ENCODE measurements around the gene FTCDNL1. TPM values are rescaled to one million over a fixed set of nuclear protein-coding genes. Genes with fewer than 3 reads are reported as not detected.

The FTCDNL1 gene
- total RNA-seq, 1 donor from 2014 or later = 1.2 TPM

DNA sequence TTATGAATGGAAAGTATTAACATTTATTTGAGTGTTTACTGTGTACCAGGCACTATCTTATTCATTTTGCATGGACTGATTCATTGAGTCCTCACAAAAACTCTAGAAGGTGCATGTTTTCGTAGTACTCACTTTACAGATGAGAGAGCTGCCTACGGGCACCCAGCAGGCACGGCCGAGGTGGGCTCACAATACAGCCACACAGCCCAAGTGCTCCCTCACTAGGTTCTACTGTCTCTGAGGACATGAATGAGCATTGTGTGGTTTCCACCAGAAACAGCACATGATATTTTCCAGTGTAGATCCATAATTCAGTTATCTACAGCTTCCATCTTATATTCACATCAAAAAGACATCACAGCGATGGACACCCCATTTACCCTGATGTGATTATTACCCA, 101.4 kb downstream of the FTCDNL1 start:
- no peaks in the 10 kb centered on the region for H3K36me3 Mint-ChIP-seq (ENCODE audit: insufficient read depth)
- DNase-seq (ENCODE audit: low spot score, unreplicated experiment) = no peak
- no peaks in the 10 kb centered on the region for H3K4me1 Mint-ChIP-seq (ENCODE audit: low read depth)
- H3K27me3 Mint-ChIP-seq = peaks cover 15% of the 10 kb centered on the region
- H3K27ac Mint-ChIP-seq = no peak overlapping the region
- TF ChIP-seq, protein P1, sequence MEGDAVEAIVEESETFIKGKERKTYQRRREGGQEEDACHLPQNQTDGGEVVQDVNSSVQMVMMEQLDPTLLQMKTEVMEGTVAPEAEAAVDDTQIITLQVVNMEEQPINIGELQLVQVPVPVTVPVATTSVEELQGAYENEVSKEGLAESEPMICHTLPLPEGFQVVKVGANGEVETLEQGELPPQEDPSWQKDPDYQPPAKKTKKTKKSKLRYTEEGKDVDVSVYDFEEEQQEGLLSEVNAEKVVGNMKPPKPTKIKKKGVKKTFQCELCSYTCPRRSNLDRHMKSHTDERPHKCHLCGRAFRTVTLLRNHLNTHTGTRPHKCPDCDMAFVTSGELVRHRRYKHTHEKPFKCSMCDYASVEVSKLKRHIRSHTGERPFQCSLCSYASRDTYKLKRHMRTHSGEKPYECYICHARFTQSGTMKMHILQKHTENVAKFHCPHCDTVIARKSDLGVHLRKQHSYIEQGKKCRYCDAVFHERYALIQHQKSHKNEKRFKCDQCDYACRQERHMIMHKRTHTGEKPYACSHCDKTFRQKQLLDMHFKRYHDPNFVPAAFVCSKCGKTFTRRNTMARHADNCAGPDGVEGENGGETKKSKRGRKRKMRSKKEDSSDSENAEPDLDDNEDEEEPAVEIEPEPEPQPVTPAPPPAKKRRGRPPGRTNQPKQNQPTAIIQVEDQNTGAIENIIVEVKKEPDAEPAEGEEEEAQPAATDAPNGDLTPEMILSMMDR (IDR thresholded peaks at IDR 0.05; ENCODE audit: unreplicated experiment) = no peak
- no peak overlapping the region for H3K4me3 Mint-ChIP-seq (ENCODE audit: low read depth)
- peaks cover 3% of the 10 kb centered on the region for H3K9me3 Mint-ChIP-seq (ENCODE audit: low read depth)

DNA sequence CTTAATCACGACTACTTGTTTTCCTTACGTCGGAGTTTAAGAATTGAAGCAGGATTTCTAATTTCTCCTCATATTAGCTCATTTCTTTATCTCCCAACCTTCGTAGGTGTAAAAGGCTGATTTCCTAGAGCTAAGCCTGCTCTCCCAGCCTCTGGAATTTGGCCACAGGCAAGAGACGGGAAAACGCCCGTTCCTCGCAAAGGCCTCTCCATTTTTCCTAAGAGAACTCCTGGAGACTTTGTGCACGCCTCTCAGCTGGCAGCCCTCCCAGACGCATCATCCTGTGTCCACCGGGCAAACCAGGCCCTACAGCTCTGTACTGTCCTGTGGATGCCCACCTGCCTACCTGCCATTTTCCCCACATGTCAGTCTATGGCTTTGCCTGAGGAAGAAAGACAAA, 106.3 kb downstream of the FTCDNL1 start:
- Mint-ChIP-seq H3K27me3 (peaks cover 42% of the 10 kb centered on the region), H3K9me3 (ENCODE audit: low read depth) (no peaks in the 10 kb centered on the region), H3K36me3 (ENCODE audit: insufficient read depth) (no peaks in the 10 kb centered on the region), H3K4me3 (ENCODE audit: low read depth) (no peak overlapping the region), H3K4me1 (ENCODE audit: low read depth) (no peaks in the 10 kb centered on the region), H3K27ac (no peak overlapping the region)
- TF ChIP-seq, protein P1 (IDR thresholded peaks at IDR 0.05; ENCODE audit: unreplicated experiment) = no peak
- DNase-seq (ENCODE audit: low spot score, unreplicated experiment) = no peak

DNA sequence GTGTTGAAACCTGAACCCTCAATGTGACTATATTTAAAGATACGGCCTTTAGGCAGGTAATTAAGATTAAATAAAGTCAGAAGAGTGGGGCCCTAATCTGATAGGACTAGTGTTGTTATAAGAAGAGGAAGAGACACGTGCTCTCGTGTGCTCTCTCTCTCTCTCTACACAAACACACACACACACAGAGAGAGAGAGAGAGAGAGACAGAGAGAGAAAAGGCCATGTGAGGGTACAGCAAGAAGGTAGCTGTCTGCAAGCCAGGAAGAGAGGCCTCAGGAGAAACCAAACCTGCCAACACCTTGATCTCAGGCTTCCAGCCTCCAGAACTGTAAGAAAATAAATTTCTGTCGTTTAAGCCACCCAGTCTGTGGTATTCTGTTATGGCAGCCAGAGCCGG, 106.7 kb downstream of the FTCDNL1 start:
- TF ChIP-seq, protein P1 (IDR thresholded peaks at IDR 0.05; ENCODE audit: unreplicated experiment) = no peak
- no peaks in the 10 kb centered on the region for H3K4me1 Mint-ChIP-seq (ENCODE audit: low read depth)
- H3K36me3 Mint-ChIP-seq (ENCODE audit: insufficient read depth) = no peaks in the 10 kb centered on the region
- no peak overlapping the region for H3K27ac Mint-ChIP-seq
- no peak for DNase-seq (ENCODE audit: low spot score, unreplicated experiment)
- H3K9me3 Mint-ChIP-seq (ENCODE audit: low read depth) = no peaks in the 10 kb centered on the region
- no peak overlapping the region for H3K4me3 Mint-ChIP-seq (ENCODE audit: low read depth)
- H3K27me3 Mint-ChIP-seq = peaks cover 44% of the 10 kb centered on the region

DNA sequence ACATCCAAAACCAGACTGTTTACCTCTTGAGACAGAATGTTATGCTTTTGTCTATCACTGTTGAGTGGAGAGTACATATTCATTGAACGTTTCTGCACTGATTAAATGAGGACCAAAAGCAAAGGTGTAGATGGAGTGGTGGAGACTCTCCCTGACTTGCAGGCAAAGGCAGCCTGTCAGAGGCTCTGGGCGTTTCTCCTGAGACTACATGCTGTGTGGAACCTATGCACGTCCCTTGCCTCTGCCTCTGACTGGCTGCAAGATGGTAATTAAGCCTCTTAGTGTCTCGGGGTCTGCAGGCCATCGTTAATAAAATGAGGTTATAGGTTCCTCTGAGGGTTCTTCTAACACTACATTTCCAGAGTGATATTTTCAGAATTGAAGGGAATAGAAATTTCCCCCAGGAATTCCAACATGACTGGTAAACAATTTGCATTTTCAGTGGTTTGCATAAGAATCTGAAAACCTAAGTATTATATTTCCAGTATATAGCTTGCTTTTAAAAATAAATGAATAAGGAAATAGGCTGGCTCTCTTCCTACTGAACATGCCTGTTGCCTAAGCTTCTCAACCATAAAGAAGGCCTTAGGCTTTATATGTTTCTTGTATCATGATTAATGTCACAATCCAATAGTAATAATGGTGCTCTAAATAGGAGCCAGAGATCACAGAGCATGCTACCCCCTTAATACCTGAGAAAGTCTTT, 107.4 kb downstream of the FTCDNL1 start:
- DNase-seq (ENCODE audit: low spot score, unreplicated experiment) = no peak
- H3K27ac Mint-ChIP-seq = no peak overlapping the region
- H3K4me1 Mint-ChIP-seq (ENCODE audit: low read depth) = no peaks in the 10 kb centered on the region
- TF ChIP-seq, protein P1 (IDR thresholded peaks at IDR 0.05; ENCODE audit: unreplicated experiment) = no peak
- no peak overlapping the region for H3K4me3 Mint-ChIP-seq (ENCODE audit: low read depth)
- H3K9me3 Mint-ChIP-seq (ENCODE audit: low read depth) = no peaks in the 10 kb centered on the region
- H3K36me3 Mint-ChIP-seq (ENCODE audit: insufficient read depth) = no peaks in the 10 kb centered on the region
- peaks cover 45% of the 10 kb centered on the region for H3K27me3 Mint-ChIP-seq

DNA sequence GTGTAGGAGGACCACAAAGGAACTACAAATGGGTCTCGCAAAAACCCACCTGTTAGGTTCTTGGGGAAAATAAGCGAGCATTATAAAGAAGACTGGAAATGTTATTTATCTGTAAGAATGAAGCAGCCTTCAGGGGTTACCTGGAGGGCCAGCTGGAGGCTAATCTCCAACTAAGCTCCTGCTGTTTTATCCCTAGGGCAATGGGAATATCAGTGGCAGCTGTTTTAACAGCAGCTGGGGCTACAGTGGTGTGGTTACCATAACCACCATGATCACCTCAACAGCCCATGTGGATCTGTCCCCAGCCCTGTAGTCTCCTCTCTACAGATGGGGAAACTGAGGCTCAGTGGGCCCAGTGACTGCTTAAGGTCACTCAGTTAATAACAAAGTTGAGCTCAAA, 108.1 kb downstream of the FTCDNL1 start:
- Mint-ChIP-seq H3K9me3 (ENCODE audit: low read depth) (no peaks in the 10 kb centered on the region), H3K27ac (no peak overlapping the region), H3K4me3 (ENCODE audit: low read depth) (no peak overlapping the region), H3K4me1 (ENCODE audit: low read depth) (no peaks in the 10 kb centered on the region), H3K36me3 (ENCODE audit: insufficient read depth) (no peaks in the 10 kb centered on the region), H3K27me3 (peaks cover 46% of the 10 kb centered on the region)
- no peak for DNase-seq (ENCODE audit: low spot score, unreplicated experiment)
- TF ChIP-seq, protein P1 (IDR thresholded peaks at IDR 0.05; ENCODE audit: unreplicated experiment) = no peak
